Measurements from ENCODE around the gene SHANK3.
"Not testable (repeated sequence)": the region's sequence is repeated elsewhere in the genome, so short reads cannot be mapped to it uniquely, and the experiment has no call there.

The SHANK3 gene

DNA sequence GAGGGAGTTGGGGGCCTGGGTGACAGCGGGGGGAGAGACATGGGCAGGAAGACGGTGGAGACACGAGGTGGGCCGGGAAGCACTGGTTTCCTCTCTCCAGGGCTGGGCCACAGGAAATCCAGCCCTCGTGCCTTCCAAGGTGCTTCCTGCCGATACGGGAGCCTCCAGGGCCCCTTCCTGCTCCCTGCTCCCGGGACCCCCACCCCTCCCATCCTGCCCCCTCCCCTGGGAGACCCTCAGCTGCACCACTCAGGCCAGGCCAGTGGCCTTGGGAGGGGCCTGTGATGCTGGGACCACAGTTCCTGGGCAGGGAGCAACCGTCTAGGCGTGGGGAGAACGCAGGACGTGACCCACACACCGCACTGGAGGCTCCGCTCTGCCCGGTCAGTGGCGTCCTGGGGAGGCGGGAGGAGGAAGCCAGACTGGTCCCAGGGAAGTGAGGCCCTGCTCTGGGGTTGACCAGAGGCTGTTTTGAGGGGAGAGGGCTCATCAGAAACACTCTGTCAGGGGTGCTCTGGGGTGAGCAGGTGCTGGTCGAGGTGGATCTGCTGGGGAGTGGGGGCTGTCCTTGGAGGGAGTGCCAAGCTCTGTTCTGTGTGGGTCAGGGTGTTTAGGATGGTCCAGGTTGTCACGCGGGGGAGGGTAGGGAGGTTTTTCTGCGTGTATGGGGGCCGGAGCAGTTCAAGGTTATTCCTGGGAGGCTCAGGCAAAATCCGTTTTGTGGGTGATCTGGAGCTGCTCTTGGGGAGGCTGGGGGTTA, at the start of gene SHANK3:
TSS of gene SHANK3 (plus strand) at position 353 of the 760 bp plus-strand sequence.
- no peak for DNase-seq (ENCODE audit: low read depth)

DNA sequence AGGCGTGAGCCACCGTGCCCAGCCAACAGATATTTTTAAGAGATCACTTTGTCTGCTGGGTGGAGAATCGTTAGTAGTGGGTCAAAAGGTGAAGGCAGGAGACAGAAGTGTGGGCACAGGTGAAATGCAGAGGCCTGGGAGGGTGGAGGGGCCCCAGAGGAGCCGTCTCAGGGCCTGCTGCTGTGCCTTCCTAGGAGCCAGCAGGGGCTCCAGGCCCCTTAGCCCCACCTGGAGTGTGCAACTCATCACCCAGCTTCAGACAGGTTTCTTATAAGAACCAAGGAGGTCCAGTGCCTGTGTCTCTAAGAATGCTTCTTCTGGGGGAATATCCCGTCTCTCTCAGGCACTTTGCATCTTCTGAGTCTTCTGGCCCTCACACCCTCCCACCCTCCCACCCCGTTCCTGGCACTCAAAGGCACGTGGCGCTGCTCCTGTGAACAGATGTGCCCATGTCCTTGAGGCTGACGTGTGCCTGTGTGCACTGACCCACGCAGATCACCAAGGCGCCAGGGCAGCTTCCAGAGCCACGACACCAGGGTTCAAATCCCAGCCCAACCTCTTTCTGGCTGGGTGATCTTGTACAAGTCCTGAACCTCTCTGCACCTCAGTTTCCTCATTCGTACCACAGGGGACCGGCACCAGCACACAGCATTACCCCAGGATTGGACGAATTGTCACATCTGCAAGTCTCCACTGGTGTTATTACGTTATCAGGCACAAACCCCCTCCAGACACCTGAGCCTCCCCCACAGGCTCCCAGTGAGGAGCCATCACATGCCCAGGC, 48.1 kb upstream of the SHANK3 start:
- DNase-seq (ENCODE audit: low read depth): no peak

DNA sequence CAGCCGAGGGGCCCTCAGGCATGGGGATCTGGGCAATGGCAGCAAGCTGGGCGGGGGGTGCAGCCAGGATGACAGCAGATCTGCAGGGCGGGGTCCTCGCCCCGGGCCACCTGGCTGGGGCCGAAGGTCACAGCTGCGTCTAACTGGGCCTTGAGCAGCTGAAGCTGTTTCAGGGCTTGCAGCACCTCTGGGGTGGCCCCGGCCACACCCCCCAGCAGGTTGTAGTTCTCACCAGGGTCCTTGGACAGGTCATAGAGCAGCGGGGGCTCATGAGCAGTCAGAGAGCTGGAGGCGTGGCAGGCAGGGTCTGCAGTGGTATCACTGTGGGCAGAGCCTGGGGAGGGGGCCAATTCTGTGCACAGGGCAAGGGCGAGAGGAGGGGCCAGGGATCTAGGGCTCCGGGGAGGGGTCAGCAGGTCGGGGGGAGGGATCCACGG, 47.5 kb upstream of the SHANK3 start:
- no peak for DNase-seq (ENCODE audit: low read depth)

DNA sequence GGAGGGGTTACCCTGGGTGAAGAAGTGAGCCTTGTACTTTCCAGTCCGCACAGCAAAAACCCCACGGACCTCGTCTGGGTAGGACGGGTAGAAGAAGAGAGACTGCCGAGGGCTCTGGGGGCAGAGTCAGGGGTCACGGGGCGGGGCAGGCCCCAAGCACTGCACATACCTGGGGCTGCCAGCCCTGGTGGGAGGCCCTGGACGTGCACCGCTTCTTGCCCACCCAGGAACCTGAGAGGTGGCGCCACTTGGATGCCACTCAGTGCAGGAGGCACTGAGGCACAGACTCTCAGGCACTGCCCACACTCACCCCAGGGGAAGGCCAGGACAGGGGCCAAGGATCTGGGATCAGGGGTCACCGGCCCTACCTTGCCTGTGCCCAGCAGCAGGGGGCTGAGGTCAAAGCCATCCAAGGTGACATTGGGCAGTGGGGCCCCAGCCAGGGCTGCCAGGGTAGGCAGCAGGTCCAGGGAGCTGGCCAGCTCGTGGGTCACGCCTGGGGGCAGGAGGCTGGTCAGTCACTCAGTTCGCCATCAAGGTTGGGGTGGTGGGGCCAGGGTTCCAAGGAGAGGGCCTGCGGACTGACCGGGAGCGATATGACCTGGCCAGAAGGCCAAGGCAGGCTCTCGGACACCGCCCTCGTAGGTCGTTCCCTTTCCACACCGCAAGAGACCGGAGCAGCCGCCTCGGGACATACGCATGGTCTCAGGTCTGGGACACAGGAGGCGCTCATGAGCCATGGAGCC, 46.9 kb upstream of the SHANK3 start:
- DNase-seq (ENCODE audit: low read depth): no peak

DNA sequence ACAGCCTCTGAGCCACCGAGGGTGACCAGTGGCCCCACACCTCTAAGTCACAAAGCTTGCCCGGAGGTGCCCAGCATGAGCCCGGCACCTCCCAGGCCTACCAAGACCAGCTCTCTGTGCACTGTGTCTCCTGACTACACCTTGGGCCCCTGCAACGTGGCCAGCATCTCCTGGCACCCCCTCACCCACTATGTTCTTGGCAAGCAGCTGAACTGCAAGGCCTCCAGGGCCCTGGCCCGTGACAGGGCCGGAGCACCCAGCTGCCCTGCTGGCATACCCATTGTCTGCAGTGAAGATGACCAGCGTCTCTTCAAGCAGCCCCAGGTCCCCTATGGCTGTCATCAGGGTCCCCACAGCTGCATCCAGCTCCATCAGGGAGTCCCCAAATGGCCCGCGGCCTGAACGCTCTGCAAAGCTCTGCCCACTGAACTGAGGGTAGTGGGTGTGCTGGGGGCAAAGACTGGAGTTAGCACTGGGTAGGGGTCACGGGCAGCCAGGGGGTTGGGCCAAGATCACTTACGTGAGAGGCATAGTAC, 46.2 kb upstream of the SHANK3 start:
- no peak for DNase-seq (ENCODE audit: low read depth)

DNA sequence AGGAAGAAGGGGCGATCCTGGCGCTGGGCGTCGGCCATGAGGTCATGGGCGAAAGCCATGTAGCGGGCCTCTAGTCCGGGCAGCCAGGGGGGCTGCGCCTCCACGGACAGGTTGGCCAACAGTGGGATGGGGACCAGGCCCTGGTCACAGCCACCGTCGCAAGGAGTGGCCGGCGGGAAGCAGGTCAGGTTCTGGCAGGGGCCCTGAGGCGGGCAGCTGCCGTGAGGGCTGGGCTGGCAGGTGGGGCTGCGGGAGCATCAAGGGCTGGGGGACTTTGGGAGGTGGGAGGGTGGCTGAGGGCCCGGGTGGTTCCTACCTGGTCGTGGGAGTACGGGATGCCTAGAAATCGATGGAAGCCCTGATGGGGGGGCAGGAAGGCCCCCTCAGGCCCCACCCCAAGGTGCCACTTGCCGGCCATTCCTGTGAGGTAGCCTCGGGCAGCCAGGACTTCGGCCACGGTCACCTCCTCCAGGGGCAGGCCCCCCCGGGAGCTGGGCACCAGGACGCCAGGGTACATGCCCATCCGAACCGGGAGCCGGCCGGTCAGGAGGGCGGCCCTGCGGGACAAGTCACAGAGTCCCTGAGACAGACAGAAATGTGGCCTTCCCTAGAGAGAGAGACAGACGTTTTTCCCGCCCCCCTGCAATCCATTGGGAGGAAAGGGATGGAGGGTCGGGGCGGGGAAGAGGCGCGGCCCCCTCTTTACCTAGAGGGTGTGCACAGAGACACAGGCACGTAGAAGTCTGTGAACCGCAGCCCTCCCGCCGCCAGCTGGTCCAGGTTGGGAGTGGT, 45.6 kb upstream of the SHANK3 start:
- no peak for DNase-seq (ENCODE audit: low read depth)

DNA sequence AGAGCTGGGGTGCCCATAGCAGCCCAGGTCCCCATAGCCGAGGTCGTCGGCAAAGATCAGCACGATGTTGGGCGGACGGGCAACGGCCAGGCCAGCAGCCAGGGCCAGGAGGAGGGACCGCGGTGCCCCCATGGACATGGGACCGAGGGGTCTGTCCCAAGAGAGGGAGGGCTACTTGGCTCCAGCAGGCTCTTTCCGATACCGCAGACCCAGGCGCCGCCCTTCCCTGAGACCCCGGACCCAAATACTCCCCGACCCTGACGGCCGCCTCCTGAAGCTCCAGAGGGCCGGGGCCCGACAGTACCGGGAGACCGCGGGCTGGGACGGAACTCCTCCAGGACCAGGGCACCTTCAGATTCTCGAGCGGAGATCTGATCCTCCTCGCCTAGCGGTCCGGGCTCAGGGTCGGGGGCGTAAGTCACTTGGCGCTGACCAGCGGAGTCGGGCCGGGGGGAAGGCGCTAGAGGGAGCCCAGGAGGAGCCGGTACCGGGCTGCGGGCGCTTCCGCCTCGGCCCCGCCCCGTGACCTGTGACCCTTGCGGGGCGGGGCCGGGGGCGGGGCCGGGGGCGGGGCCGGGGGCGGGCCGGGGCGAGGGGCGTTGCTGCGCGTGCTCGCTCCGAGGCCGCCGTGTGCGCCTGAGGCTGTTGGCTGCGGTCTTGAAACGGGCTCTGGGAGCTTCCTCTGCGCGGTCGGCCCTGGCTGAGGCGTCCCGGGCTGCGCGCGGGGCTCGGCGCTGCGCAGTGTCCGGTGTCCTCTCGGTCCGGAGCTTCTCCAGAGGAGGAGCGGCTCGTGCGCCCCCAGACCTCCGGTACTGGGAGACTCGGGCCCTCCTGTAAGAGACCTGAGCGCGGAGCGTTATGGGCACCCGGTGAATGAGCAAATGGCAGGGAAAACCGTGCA, 44.7 kb upstream of the SHANK3 start, which contains the start of gene ARSA:
TSS of gene ARSA (minus strand) at position 511 of the 901 bp plus-strand sequence. CDS start at position 138, 373 bp downstream.
- DNase-seq (ENCODE audit: low read depth): peak; percentile 89

DNA sequence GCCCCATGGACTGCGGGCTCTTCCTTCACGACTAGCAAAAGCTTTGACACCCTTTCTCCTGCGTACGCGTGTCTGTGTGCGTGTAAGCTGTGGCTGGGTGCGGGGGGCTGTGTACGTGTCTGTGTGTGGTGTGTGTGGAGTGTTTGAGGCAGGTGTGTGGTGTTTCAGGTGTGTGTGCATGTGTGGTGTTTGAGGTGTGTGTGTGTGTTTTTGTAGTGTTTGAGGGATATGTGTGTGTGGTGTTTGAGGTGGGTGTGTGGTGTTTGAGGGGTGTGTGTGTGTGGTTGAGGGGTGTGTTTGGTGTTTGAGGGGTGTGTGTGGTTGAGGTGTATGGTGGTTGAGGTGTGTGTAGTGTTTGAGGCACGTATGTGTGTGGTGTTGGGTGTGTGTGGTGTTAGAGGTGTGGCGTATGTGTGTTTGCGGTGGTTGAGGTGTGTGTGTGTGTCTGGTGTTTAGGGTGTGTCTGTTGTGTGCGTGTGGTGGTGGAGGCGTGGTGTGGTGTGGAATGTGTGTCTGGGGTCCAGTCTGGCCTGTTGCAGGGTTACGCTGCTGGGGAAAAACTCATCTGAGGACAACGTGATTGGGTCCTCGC, 44.0 kb upstream of the SHANK3 start:
- no peak for DNase-seq (ENCODE audit: low read depth)

DNA sequence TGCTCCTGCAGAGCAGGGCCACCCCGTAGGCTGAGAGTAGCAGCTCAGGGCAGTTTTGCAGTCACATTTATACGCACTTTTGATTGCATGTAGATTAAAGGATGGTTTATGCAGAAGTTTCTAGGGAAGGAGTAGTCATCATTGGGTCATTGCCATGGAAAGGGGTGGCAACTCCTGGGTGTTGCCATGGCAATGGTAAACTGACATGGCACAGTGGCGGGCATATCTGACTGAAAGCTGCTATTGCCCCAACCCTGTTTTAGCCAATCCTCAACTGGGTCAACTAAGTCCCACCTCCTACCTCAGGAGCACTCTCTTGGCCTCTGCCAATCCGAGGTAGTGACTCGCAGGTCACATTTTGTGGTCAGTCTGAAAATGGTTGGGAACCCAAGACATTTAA, 42.2 kb upstream of the SHANK3 start:
- DNase-seq (ENCODE audit: low read depth): no peak

DNA sequence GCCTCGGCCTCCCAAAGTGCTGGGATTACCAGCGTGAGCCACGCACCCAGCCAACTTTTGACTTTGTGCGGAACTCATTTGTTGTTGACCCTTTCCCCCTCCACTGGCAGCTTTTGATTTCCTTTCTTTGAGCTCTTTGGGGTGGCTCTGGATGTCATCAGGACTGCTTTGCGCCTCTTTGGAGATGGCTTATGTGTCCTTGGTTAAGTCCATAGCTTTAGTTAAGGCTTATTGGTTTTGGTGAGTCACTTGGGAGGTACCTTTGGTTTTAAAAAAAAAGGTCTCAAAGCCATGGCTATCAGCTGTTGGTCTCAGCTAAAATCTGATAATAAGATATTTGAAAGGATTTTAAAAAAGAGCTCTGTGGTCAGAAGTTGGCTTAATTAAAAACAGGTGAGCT, 39.5 kb upstream of the SHANK3 start:
- no peak for DNase-seq (ENCODE audit: low read depth)

DNA sequence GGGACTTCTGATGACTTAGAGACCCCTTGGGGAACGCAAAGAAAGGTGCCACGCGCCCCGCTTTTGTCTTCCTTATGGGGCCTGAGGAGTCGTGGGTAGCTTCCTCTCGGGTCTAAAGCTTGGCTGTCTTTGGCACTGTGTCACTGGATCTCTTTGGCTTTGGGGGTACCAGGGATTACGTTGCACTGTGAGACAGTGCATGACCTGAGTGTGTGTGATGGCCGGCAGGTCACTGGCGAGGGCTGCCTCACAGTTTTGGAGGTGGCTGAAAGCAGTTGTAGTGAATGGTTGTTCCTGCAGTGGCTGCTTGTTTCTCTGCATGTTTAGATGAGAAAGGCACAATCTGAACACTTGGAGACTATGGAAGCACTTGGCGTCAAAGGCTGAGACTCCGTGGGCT, 38.9 kb upstream of the SHANK3 start:
- DNase-seq (ENCODE audit: low read depth): no peak

DNA sequence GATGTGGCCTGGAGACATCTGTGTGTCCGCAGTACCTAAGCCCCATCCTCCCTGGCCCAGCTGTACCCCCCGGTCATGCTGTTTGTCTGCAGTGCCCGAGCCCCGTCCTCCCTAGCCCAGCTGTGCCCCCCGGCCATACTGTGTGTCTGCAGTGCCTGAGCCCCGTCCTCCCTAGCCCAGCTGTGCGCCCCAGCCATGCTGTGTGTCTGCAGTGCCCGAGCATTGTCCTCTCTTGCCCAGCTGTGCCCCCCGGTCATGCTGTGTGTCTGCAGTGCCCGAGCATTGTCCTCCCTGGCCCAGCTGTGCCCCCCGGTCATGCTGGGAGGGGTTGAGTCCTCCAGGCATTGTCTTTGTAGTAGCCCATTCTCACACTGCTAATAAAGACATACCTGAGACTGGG, 37.0 kb upstream of the SHANK3 start:
- no peak for DNase-seq (ENCODE audit: low read depth)

DNA sequence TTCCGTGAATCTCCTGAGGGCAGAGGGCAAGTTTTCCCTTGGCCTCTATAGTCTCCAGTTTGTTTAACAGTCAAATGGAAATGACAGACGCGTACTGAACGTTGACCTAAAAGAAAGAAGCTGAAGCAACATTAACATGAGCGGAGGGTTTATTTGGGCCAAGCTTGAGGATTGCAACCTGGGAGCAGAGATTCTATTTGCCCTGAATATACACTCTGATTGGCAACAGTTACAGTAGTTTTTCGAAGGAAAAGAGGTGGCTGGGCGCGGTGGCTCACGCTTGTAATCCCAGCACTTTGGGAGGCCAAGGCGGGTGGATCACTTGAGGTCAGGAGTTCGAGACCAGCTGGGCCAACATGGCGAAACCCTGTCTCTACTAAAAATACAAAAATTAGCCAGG, 32.3 kb upstream of the SHANK3 start:
- not testable (repeated sequence) for DNase-seq (ENCODE audit: low read depth)

DNA sequence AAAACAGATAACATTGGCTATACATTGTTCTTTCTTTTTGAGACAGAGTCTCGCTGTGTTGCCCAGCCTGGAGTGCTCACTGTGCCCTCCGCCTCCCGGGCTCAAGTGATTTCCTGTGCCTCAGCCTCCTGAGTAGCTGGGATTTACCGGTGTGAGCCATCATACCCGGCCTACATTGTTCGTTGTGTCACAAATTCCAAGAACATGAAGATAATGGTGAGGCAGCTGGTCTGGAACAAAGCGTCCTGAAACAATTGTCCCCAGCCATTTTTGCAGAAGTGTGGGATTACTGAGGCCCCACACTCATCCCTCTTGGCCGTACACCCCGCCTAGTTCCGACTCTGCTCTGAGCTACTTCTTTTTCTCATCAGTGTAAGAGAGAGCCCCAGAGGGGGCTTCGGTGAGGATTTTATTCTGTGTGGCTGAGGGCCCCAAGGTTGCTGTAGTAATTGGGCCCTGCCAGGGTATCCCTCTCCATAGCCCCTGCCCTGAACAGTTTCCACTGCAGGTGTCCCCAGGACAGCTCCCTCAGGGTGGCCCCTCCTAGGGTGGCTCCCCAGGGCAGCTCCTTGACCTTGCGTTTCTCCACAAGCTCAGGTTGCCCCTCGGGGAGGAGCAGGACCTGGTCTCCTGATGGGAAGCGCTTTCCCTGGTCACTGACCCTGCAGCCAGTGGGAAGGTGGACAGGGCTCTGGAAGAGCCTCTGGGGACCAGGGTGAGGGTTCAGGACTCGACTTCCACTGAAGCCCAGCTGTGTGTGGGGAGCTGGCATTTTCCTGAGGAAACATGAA, 31.6 kb upstream of the SHANK3 start:
- DNase-seq (ENCODE audit: low read depth): no peak

DNA sequence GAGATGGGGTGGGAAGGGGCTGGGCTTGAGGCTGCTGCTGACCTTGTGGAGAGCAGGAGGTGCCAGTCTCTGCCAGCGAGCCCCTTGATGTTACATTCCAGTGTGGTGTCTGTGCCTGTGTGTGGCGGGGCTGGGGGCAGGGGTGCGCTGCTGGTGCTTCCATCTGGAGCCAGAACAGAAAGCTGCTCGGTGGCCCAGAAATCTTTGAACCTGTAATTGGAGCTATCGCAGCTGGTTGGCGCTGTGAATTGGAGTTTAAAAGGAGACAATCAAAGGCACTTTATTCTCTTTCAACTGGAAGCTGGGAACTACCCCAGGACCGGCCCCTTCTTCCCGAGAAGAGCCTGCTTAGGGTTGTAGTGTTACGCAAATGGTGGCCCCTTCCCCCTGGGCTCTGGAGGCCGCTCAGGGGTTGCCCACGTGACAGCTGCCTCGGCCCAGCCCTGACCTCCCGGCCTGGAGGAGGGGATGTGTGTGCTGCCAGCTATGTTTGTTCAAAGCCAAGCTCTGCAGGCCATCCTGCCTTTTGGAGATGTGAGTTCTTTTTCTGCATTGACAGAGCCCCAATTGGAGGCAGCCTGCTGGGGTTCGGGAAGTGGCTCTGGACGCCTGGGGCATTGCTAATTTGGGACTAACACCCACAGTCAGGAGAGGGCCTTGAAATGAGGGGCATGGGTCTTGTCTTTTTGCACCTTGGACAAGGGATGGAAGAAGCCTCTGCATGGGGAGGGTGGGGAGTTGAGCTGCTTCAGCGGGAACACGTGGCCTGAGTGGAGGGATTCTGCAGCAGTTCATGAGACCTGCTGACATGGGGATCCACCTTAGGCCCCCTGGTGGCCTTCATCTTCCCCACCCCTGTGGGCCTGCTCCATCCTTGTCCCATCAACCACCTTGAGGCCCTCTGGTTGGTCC, 30.7 kb upstream of the SHANK3 start:
- peak; percentile 15 for DNase-seq (ENCODE audit: low read depth)

DNA sequence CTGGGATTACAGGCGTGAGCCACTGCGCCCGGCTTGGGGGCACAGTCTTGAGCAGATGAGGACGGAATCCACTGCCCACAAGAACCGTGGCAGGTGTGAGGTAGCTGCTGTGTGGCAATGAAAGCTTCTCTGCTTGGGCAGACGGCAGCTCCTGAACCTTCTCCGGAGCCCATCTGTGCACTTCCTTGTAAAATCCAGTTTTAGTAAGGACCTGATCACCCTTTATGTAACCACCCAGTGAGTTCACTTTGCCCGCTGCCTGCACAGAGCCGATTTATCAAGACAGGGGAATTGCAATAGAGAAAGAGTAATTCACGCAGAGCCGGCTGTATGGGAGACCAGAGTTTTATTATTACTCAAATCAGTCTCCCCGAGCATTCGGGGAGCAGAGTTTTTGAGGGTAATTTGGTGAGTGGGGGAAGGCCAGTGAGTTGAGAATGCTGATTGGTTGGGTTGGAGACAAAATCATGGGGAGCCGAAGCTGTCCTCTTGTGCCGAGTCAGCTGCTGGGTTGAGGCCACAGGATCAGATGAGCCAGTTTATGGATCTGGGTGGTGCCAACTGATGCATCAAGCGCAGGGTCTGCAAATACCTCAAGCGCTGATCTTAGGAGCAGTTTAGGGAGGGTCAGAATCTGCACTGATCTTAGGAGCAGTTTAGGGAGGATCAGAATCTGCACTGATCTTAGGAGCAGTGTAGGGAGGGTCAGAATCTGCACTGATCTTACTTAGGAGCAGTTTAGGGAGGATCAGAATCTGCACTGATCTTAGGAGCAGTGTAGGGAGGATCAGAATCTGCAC, 29.4 kb upstream of the SHANK3 start:
- DNase-seq (ENCODE audit: low read depth): not testable (repeated sequence)

DNA sequence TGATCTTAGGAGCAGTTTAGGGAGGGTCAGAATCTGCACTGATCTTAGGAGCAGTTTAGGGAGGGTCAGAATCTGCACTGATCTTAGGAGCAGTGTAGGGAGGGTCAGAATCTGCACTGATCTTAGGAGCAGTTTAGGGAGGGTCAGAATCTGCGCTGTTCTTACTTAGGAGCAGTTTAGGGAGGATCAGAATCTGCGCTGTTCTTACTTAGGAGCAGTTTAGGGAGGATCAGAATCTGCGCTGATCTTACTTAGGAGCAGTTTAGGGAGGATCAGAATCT, 28.9 kb upstream of the SHANK3 start:
- not testable (repeated sequence) for DNase-seq (ENCODE audit: low read depth)

DNA sequence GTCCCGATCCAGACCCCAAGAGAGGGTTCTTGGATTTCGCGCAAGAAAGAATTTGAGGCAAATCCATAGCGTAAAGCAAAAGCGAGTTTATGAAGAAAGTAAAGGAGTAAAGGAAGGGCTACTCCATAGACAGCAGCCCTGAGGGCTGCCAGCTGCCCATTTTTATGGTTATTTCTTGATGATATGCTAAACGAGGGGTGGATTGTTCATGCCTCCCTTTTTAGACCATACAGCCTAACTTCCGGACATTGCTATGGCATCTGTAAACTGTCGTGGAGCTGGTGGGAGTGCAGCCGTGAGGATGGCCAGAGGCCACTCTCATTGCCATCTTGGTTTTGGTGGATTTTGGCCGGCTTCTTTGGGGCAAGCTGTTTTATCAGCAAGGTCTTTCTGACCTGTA, 19.4 kb upstream of the SHANK3 start:
- no peak for DNase-seq (ENCODE audit: low read depth)

All from ELR (cell line).